ENCODE results near the gene SNX18.
"Not testable (repeated sequence)": the region's sequence is repeated elsewhere in the genome, so short reads cannot be mapped to it uniquely, and the experiment has no call there.

SNX18 gene, protein sequence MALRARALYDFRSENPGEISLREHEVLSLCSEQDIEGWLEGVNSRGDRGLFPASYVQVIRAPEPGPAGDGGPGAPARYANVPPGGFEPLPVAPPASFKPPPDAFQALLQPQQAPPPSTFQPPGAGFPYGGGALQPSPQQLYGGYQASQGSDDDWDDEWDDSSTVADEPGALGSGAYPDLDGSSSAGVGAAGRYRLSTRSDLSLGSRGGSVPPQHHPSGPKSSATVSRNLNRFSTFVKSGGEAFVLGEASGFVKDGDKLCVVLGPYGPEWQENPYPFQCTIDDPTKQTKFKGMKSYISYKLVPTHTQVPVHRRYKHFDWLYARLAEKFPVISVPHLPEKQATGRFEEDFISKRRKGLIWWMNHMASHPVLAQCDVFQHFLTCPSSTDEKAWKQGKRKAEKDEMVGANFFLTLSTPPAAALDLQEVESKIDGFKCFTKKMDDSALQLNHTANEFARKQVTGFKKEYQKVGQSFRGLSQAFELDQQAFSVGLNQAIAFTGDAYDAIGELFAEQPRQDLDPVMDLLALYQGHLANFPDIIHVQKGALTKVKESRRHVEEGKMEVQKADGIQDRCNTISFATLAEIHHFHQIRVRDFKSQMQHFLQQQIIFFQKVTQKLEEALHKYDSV

DNA sequence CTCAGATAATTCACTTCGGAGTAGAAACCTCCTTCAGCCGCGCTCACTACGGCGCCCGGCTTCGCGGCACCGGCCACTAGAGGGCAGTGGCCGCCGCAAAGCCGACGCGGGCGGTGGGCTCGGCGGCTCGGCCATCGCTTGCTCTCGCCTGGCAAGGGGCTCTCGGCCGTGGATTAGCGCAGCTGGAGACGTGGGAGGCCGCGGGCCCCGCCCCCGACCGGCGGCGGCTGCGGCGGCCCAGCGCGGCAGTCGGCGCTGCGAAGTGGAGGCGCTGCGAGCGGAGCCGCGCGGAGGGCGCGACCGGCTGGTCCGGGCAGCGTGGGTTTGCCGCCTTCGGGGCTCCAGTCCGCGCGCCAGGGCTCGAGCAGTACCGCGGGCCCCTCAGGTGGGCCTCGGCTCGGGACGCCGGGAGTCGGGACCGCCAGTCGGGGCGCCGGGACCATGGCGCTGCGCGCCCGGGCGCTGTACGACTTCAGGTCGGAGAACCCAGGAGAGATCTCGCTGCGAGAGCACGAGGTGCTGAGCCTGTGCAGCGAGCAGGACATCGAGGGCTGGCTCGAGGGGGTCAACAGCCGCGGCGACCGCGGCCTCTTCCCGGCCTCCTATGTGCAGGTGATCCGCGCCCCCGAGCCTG lies at the start of gene SNX18:
TSS of gene SNX18 (plus strand) at position 248 of the 634 bp plus-strand sequence. CDS start at position 442, 194 bp downstream.
- peak; percentile 92 for DNase-seq

GRCh38 chr5:54469622-54470021 lies 47.9 kb upstream of the SNX18 start:
- no peak for DNase-seq

GRCh38 chr5:54470128-54470527 lies 47.4 kb upstream of the SNX18 start:
- no peak for DNase-seq

GRCh38 chr5:54470677-54471076 lies 46.9 kb upstream of the SNX18 start:
- DNase-seq: no peak

- no peak for DNase-seq
Measured at GRCh38 chr5:54471398-54471797, 46.2 kb upstream of the SNX18 start.

DNA sequence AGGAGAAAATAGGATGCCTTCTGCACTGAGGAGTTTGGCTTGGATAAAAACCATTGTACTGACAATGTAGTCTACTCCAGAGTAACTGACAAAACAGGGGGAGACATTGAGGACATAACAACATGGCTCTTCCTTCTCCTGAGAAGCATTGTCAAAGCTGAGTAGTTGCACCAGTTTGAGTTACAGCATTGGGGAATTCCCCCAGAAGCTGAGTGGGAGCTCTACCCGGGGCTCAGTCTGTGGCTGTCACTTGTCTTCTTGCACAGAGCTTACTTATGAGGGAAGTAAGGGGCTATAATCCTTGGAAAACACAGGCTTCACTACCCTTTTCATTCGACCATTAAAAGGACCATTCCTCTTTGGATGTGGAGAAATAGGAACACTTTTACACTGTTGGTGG lies 40.9 kb upstream of the SNX18 start:
- no peak for DNase-seq

DNA sequence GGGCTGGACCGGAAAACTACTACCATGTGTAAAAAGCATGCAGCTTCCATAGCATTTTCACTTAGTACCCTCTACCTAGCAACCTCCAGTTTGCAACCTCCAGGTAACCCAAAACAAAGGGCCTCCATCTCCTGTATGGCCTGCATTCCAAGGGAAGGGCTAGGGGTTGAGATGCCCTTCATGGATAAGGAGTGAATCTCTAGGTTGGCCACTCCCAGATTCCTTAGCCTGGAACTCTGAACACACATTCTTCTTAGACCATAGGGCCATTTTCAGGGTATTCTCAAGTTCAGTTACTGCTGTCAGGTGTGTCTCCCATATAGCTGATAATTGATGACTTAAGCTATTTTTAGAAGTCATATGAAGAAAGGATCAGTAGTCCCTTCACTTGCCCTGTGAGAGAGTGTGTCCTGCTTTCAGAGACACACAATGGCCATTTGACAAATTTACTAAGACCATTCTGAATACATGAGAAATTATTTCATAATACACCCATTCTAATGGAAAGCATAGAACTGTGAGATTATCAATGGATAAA lies 39.5 kb upstream of the SNX18 start:
- no peak for DNase-seq

- DNase-seq: no peak
Measured at GRCh38 chr5:54480296-54480695, 37.3 kb upstream of the SNX18 start.

DNA sequence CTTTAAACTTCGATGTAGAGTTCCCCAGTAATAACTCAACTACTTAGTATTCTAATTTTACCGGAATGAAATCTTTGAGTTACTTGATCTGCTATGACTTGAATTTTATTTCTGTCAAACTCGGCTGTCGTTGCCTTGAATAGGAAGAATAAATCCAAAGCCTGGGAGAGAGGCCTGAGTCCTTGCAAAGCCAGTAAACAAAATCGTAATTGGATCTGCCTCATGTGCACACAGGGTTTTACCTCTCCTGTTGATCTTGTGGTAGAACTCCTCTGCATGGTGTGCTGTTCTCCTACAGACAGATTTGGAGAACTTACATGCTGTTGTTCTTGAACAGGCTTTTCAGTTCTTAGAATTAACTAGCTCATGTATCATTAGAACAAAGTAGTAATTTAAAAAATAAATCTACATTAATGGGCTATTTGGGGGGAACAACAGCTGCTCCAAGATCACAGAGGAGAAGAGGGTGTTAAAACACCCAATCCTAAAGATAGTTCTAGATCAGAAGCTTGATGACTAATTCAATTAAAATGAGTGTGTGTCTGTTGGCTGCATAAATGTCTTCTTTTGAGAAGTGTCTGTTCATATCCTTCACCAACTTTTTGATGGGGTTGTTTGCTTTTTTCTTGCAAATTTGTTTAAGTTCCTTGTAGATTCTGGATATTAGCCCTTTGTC lies 33.2 kb upstream of the SNX18 start:
- DNase-seq: no peak

DNA sequence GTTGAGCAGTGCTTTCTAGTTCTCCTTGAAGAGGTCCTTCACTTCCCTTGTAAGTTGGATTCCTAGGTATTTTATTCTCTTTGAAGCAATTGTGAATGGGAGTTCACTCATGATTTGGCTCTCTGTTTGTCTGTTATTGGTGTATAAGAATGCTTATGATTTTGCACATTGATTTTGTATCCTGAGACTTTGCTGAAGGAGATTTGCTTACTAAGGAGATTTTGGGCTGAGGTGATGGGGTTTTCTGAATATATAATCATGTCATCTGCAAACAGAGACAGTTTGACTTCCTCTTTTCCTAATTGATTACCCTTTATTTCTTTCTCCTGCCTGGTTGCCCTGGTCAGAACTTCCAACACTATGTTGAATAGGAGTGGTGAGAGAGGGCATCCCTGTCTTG lies 31.9 kb upstream of the SNX18 start:
- DNase-seq: not testable (repeated sequence)

- not testable (repeated sequence) for DNase-seq
Measured at GRCh38 chr5:54489648-54489979, 27.9 kb upstream of the SNX18 start.

- DNase-seq: no peak
Measured at GRCh38 chr5:54491326-54491725, 26.2 kb upstream of the SNX18 start.

DNA sequence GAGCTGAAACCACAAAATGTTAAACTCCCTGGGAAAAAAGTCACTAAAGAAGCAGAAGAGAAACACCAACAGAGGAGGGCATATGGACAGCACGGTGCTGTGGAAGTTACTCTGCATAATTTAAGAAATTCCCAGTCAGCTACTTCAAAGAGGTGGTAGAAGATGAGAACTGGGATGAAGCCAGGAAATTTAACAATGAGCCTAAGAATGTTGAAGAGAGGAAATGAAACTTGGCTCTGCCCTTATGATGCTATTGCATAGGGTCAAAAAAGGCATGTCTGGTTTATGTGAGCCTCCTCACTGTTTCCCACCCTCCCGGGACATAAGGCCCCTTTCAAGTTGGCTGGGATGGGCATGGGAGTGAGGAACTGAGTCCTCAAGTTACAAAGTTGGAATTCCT lies 25.4 kb upstream of the SNX18 start:
- no peak for DNase-seq

DNA sequence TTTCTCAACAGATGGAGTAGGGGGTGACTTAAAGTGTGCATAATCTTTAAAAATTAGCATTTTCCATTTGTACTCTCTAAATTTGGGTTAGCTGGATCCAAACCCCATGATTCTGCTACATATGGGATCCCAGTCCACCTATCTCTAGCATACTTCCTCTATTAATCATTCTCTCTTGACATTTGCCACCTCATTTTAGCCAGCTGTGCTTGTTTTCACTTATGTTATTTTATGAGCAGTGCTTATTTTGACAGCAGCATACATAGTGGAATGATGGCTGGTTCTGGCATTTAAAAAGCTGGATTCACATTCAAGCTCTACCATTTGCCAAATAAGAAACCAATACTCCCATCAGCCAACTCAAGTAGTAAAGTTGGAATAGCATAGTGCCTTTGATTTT lies 22.5 kb upstream of the SNX18 start:
- DNase-seq: no peak

GRCh38 chr5:54514291-54514690 lies 3.3 kb upstream of the SNX18 start:
- DNase-seq: no peak

DNA sequence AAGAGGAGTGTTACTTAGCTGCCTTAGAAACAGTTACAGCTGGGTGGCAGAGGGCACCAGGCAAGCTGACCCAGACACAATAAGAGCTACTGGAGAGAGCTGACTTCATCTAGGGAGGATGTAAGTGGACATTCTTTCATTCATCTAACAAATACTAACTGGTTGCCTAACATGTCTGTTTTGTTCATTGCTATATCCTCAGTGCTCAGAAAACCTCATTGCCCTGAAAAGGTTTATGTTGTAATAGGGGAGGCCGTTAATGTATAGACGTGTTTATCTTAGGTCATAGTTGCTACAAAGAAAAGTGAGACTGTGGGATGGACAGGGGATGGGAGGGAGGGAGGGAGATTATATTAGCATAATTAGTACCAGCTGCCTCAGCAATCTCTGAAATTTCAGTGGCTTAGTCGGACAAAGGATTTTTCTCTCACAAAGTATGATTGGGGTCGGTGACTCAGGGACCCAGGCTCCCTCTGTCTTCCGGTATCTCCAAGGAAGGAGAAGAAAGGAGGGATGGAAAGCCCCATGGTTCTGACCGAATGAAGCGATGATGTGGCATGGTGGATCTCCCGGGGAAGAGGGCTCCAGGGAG lies 2.6 kb upstream of the SNX18 start:
- DNase-seq: no peak

GRCh38 chr5:54515634-54516033 lies 1.9 kb upstream of the SNX18 start:
- no peak for DNase-seq

DNA sequence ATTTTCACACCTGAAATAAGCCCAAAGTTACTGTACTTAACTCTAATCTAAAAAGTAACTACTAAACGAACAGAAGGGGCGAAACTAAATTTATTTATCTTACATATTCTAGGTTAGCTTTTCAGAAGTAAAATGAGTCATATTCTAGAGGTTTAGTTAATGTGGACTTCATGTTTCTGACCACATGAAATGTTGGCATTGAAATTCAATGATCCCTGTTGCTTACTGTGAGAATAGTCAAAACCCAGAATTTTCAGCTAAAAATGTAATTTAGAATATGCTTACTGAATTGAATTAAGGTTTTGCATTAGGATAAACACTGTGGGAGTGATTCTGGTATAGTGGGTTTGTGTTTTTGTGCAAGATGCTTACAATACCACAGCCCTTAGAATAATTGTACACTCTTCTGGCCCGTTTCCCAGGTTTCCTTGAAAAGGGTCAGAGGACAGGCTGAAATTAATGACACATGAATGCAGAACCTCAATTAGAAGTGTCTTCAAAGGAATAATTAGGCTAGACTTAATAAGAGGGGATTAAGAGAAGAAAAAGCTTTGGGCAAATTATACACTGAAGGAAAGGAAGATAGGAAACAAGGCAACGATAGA lies 1.4 kb upstream of the SNX18 start:
- no peak for DNase-seq

DNA sequence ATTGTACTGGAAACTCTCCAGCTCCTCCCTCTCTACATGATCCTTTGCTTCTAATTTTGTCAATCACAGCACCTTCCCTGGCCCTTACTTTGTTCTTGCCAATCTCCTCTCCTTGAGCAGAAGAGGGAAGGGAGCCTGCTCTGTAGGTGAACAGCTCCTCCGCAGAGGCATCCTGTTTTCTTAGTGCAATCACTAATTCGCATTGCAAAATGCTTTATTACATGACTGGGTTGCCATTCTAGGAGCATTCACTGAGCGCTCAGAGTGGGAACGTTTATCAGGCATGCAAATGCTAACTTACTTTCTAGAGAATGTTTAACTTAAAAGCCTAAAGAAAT lies 416 bp upstream of the SNX18 start:
- no peak for DNase-seq

- peak; percentile 83 for DNase-seq
Measured at GRCh38 chr5:54518146-54518817, 723 bp downstream of the SNX18 start.

- DNase-seq: no peak
Measured at GRCh38 chr5:54518818-54519508, 1.4 kb downstream of the SNX18 start.

GRCh38 chr5:54519509-54519876 lies 1.9 kb downstream of the SNX18 start:
- no peak for DNase-seq

Data from activated CD8-positive, alpha-beta memory T cell treated with anti-CD3 and anti-CD28 coated beads for 24 hours (primary cell).